ENCODE data around the gene MBOAT1.

Gene MBOAT1

DNA sequence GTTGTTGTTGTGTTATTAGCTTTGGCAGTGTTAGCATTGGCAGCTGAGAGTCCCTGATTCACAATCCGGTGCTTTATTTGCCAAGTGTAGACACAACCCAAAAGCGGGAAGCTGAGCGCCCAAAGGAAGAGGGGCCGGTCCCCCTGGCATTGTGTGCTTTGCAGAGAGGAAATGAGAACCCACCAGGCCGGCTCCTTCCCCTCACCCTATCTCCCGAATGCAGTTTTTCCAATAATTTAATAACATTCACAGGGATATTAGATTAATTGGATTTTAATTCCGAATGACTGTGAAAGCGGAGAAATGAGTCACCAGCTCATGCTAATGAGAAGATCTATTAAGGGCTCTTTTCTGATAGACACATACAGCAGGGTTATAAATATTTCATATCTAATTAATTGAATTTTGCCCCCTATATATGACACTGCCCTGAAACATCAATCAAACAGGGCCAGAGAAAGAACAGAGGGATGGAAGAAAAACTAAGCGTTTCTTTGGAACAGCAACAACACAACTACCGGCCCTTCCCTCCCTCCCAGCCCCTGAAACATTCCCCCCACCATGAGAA lies 143.8 kb downstream of the MBOAT1 start:
- TF ChIP-seq, protein P1, sequence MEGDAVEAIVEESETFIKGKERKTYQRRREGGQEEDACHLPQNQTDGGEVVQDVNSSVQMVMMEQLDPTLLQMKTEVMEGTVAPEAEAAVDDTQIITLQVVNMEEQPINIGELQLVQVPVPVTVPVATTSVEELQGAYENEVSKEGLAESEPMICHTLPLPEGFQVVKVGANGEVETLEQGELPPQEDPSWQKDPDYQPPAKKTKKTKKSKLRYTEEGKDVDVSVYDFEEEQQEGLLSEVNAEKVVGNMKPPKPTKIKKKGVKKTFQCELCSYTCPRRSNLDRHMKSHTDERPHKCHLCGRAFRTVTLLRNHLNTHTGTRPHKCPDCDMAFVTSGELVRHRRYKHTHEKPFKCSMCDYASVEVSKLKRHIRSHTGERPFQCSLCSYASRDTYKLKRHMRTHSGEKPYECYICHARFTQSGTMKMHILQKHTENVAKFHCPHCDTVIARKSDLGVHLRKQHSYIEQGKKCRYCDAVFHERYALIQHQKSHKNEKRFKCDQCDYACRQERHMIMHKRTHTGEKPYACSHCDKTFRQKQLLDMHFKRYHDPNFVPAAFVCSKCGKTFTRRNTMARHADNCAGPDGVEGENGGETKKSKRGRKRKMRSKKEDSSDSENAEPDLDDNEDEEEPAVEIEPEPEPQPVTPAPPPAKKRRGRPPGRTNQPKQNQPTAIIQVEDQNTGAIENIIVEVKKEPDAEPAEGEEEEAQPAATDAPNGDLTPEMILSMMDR (conservative IDR thresholded peaks at IDR 0.05; ENCODE audit: low read depth, low read length) = no peak
- no peak for DNase-seq (ENCODE audit: low read depth)
- no peak overlapping the region for H3K4me3 ChIP-seq (ENCODE audit: low read depth, low read length)

GRCh38 chr6:20061952-20062351 lies 150.3 kb downstream of the MBOAT1 start:
- no peak for DNase-seq (ENCODE audit: low read depth)
- TF ChIP-seq, protein P1 (conservative IDR thresholded peaks at IDR 0.05; ENCODE audit: low read depth, low read length) = no peak
- no peak overlapping the region for H3K4me3 ChIP-seq (ENCODE audit: low read depth, low read length)

- H3K4me3 ChIP-seq (ENCODE audit: low read depth, low read length) = no peak overlapping the region
- DNase-seq (ENCODE audit: low read depth) = no peak
- TF ChIP-seq, protein P1 (conservative IDR thresholded peaks at IDR 0.05; ENCODE audit: low read depth, low read length) = no peak
Observed at GRCh38 chr6:20060252-20060651, 152.0 kb downstream of the MBOAT1 start.

GRCh38 chr6:20058912-20059311 lies 153.4 kb downstream of the MBOAT1 start:
- TF ChIP-seq, protein P1 (conservative IDR thresholded peaks at IDR 0.05; ENCODE audit: low read depth, low read length) = peak; percentile 2
- DNase-seq (ENCODE audit: low read depth) = peak; percentile 2
- H3K4me3 ChIP-seq (ENCODE audit: low read depth, low read length) = no peak overlapping the region

DNA sequence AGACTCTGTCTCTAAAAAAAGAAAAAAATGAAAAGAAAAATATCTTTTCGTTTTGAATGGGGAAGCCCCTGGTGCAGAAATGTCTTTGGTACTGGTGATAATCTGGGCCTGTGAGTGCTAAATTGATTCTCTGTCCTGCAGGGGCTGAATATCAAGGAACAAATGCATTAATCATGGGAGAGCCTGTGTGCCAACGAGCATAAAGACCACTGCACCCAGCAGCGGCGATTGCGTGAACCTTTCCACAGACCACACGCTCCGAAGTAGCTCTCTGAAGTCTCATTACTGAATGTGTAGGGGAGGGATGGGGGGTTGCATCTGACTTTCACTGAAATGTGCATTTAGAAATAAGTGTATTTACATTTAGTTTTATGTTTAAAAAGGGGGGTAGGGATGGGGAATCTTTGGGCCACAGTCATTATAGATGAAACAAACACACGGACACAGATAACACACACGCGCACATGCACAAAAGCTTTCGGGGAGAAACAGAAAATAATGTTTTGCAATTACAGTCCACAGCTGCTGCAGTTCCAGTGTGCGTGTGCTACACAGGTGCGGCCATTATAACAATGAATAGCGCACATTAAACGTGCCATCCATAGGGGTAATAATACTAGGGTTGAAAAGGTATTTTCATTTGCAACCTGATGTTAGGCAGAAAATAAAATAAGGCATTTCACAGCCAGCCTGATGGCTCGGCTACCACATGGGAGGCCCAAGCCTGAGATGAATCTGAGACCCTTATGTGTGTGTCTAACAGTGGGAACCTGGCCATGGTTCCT lies 154.0 kb downstream of the MBOAT1 start:
- TF ChIP-seq, protein P1 (conservative IDR thresholded peaks at IDR 0.05; ENCODE audit: low read depth, low read length) = no peak

DNA sequence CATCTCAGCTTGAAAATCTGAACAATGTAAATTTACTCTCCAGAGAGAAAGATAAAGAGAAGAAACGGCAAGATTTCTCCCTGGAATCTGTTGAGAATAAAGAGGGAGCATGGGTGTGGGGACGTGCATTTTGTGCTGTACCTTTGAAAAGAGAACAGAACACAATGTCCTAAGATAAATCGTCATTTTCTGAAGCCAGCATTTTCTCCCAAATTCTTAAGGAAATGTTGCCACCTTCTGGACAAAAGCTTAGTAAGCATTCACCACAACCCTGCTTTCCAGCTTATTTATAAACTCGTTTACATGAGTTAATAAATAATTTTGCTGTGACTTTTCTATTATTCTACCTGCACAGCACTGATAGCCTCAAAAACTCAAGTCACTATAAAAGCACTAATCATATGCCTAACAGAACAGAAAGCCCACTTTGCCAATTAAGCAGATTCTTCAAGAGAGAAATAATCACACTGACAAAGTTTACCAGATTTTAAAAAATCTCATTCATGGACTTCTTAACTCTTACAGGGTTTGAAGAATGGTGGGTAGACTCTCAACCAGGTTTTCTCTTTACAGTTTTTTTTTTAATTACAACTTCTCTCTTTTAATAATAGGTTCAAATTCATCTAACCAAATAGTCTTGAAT lies 155.8 kb downstream of the MBOAT1 start:
- TF ChIP-seq, protein P1 (conservative IDR thresholded peaks at IDR 0.05; ENCODE audit: low read depth, low read length) = peak; percentile 74
- DNase-seq (ENCODE audit: low read depth) = peak; percentile 83
- no peak overlapping the region for H3K4me3 ChIP-seq (ENCODE audit: low read depth, low read length)

More for the DNA sequence above, 154.0 kb downstream of the MBOAT1 start:
- DNase-seq (ENCODE audit: low read depth) = no peak
- H3K4me3 ChIP-seq (ENCODE audit: low read depth, low read length) = no peak overlapping the region
